ENCODE results near the gene BBS9. TPM values are rescaled to one million over a fixed set of nuclear protein-coding genes. Genes with fewer than 3 reads are reported as not detected.
A peak's percentile ranks its signal among the peaks of the same experiment; 100 is the strongest.

BBS9 gene
- total RNA-seq, 3 donors from 2014 or later = 8.2 to 23.5 (median 15.8) TPM

- Histone ChIP-seq H3K36me3 (ENCODE audit: low read depth) (no peaks in the 10 kb centered on the region), H3K4me3 (no peak overlapping the region), H3K9me3 (no peaks in the 10 kb centered on the region), H3K4me1 (ENCODE audit: low read depth) (no peaks in the 10 kb centered on the region)
- DNase-seq (no peak), ATAC-seq (no peak)
- intact Hi-C loops (cut with DNase I, micrococcal nuclease) = no loop called here
- no peak for TF ChIP-seq CTCF (IDR thresholded peaks at IDR 0.05)
Observed at GRCh38 chr7:33152087-33152486, 22.7 kb downstream of the BBS9 start.

GRCh38 chr7:33155811-33156210 lies 26.4 kb downstream of the BBS9 start:
- H3K4me3 ChIP-seq = no peak overlapping the region

GRCh38 chr7:33156441-33156840 lies 27.1 kb downstream of the BBS9 start:
- Histone ChIP-seq H3K4me3 (no peak overlapping the region), H3K4me1 (ENCODE audit: low read depth) (no peaks in the 10 kb centered on the region), H3K36me3 (ENCODE audit: low read depth) (no peaks in the 10 kb centered on the region), H3K9me3 (no peaks in the 10 kb centered on the region)
- no peak for ATAC-seq
- intact Hi-C loops (cut with DNase I, micrococcal nuclease) = no loop called here
- DNase-seq = no peak
- TF ChIP-seq CTCF (IDR thresholded peaks at IDR 0.05) = no peak

More at GRCh38 chr7:33155811-33156210, 26.4 kb downstream of the BBS9 start:
- Histone ChIP-seq H3K4me1 (ENCODE audit: low read depth) (no peaks in the 10 kb centered on the region), H3K9me3 (no peaks in the 10 kb centered on the region), H3K36me3 (ENCODE audit: low read depth) (no peaks in the 10 kb centered on the region)
- intact Hi-C loops (cut with DNase I, micrococcal nuclease) = no loop called here
- DNase-seq (no peak), ATAC-seq (no peak)
- no peak for TF ChIP-seq CTCF (IDR thresholded peaks at IDR 0.05)

DNA sequence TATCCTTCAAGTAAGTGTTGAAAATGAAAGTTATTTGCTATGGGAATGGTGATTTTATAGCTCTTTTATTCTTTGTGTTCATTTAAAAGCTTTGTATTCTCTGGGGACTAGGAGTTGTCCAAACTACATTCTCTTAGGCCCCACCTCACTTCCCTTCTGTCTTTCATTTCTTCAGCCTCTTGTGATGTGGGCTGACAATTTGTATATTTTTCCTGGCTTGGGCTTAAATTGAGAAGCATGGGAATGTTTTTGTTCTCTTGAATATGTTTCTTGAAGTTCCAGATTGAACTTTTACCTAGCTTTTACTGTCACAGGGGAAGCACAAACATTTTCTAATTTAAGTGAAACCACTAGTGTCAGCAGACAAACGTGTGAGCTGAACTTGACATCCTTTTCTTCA lies 27.9 kb downstream of the BBS9 start:
- intact Hi-C loops (cut with DNase I, micrococcal nuclease) = no loop called here
- Histone ChIP-seq H3K36me3 (ENCODE audit: low read depth) (no peaks in the 10 kb centered on the region), H3K9me3 (no peaks in the 10 kb centered on the region), H3K4me1 (ENCODE audit: low read depth) (no peaks in the 10 kb centered on the region), H3K4me3 (no peak overlapping the region)
- DNase-seq (no peak), ATAC-seq (no peak)
- TF ChIP-seq CTCF (IDR thresholded peaks at IDR 0.05) = no peak

DNA sequence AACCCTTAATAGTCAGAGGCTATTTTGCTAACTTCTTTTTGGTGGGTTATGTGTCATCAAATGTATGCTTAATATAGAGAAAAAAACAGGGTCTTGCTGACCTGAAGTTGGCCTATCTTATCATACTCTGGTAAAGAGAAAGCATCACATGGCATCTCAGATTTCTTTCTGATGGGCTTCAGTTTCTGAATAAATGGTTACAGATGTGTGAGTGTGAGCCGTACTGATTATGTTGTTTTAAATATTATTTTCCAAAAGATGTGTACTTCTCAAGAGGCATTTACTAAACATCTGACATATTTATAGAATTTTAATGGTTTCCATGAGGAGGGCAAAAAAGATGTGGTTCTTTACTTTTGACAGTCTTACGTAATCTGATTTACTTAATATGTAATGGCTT lies 28.4 kb downstream of the BBS9 start:
- no peak for ATAC-seq
- TF ChIP-seq CTCF (IDR thresholded peaks at IDR 0.05) = no peak
- no peak overlapping the region for H3K4me3 ChIP-seq
- intact Hi-C loops (cut with DNase I, micrococcal nuclease) = no loop called here
- no peaks in the 10 kb centered on the region for H3K9me3 ChIP-seq
- H3K36me3 ChIP-seq (ENCODE audit: low read depth) = no peaks in the 10 kb centered on the region
- DNase-seq = no peak
- H3K4me1 ChIP-seq (ENCODE audit: low read depth) = no peaks in the 10 kb centered on the region

- no peak for TF ChIP-seq CTCF (IDR thresholded peaks at IDR 0.05)
- Histone ChIP-seq H3K36me3 (ENCODE audit: low read depth) (no peaks in the 10 kb centered on the region), H3K9me3 (peaks cover 12% of the 10 kb centered on the region), H3K4me1 (ENCODE audit: low read depth) (no peaks in the 10 kb centered on the region), H3K4me3 (no peak overlapping the region)
- intact Hi-C loops (cut with DNase I, micrococcal nuclease) = no loop called here
- no peak for DNase-seq
- peak; percentile 18 for ATAC-seq
Observed at GRCh38 chr7:33177876-33178275, 48.5 kb downstream of the BBS9 start.
